Stomach (tissue), 4 donors: ENCODE data around the gene THADA.

Experiments
- CTCF ChIP-seq, 7 experiments: fragments of 450-650 bp in 4 of 7; fragments of 200-600 bp in 3 of 7; sonication (generic) in 3 of 7; IDR thresholded peaks; one replicate each; pipeline ENCODE4 v1.5.1; 2016 to 2019; ENCODE audit warnings: antibody characterized with exemption in 7 of 7, control low read depth in 2 of 7, mild to moderate bottlenecking in 1 of 7
- EP300 ChIP-seq: sonication (generic); formaldehyde crosslinking; IDR thresholded peaks from one replicate; pipeline ENCODE4 v1.6.1; 2017; ENCODE audit warnings: antibody characterized with exemption
- POLR2A ChIP-seq, 4 donors: fragments of 450-650 bp; IDR thresholded peaks; one replicate each; pipeline ENCODE4 v1.6.1; 2016; ENCODE audit warnings: antibody characterized with exemption in 4 of 4, control low read depth in 2 of 4, mild to moderate bottlenecking in 1 of 4, moderate library complexity in 1 of 4

DNA sequence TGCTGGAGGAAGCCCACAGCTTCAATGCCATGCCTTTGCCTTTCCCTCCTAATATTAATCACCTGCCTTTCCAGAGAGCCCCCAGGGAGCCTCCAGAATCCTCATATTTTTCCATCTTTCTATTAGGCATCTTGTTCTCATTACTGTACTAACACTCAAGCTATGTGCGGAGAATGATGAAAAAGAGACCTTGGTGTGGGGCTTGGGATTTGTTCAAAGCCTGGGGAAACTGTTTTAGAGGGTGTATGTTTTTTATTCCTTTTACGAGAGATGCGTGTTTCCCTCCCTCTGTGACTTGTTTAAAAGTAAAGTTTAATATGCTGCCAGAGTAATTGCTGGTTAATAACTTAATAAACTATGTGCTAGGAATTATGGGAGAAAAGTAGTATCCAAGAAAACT, 267.0 kb downstream of the THADA start:
- TF ChIP-seq EP300, result no peak
- no peak for TF ChIP-seq POLR2A (IDR thresholded peaks at IDR 0.05)
- TF ChIP-seq CTCF (IDR thresholded peaks at IDR 0.05), result no peak
